Amniotic stem cell (primary cell): ENCODE measurements around the gene TOX2.
A peak's percentile ranks its signal among the peaks of the same experiment; 100 is the strongest.

ENCODE experiments used
- DNase-seq: peaks from one replicate; lab custom pipeline; 2025; lab: John Stamatoyannopoulos, UW

The TOX2 gene

DNA sequence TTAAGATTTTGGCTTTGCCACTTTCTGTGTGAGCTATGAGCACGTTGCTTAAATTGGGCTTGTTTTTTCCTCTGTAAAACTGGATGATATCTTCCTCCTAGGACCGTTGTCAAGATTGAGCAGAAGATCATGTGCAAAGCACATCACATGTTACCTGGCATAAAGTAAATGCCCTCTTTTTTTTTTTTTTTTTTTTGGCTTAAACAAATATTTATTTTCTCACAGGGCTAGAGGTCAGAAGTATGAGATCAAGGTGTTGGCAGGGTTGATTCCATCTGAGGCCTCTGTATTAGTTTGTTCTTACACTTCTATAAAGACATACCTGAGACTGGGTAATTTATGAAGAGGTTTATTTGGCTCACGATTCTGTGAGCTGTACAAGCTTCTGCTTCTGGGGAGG is 42.7 kb downstream of the TOX2 start:
- DNase-seq, result no peak

DNA sequence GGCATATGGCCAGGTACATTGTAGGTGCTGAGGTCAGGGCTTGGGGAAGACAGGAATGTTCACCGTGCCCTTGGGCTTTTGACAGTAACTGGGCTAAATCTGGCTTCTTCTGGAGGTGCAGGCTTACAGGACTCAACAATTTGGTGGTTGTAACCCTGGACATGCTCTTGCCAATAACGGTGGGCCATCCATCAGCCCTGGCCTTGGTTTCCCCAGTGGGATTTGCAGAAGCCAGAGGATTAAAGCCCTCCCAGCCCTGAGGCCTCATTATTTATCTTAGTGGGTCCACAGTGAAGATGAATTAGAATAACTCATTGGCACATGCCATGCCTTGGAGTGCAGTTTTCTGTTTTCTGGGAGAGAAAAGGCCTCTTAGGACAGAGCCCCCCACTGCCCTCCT is 44.0 kb downstream of the TOX2 start:
- no peak for DNase-seq

DNA sequence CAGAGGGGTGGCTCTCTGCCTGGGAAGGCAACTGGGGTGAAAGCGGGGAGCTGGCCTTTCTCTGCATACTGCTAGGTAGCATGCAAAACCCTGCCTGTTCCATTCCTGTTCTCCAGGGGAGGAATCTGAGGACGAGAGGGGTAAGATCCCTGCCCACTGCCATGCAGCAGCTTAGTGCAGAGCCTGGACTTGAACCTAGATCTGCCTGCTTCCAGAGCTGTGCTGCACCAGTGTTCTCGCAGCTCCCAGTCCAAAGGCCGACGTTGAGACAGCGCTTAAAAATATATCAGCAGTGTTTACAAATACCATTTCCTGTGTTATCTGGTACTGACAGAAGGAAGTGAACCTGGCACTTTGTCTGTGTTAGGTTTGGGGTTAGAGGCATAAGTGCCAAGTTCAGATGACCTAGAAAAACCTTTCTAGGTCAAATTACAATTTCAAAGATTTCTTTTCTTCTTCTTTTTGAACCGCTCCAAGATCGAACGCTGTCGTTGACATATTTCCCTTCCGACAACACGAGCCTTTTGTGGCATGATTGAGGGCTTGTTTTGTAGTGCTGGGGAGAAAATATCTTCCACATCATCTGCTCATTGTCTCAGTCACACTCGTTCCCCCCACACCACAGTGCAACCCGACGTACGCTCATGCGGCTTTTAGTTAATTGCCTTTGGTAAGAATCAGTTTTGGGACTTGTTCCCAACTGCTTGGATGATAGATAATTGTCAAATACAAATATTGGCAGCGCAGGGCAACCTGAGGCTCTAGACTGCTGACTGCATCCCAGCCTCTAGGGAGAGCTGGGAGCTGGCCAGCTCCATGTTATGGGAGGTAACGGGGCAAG is 44.6 kb downstream of the TOX2 start:
- no peak for DNase-seq

DNA sequence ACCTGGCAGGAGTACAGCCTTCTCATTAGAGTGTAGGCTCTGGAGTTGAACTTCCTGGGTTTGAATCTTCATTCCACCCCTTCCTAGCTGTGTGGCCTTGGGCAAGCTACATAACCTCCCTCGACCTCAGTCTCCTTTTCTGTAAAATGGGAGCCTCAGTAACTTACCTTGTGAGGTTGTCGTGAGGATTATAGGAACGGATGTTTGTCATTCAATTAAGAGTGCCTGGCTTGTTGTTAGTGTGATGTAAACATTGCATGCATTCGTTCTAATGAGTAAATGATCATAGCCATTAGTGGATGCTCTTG is 45.2 kb downstream of the TOX2 start:
- DNase-seq, result no peak

DNA sequence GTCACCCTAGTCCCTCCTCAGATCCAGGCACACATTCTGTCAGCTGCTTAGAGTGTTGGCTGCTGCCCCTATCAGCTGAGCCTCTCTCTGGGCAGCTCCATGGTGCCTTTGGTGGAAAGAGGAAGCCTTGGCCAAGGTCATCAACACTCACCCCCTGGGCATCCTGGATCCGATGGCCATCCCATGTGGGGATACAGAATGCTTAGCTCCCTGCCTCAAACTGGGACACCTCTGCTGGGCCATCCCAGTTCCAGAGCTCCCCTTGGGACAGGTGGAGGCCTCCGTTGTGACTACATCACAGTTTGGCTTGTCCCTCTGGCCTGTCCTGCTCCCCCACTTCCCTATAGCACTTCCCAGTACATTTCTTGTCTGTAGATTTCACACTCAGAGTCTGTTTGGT is 45.6 kb downstream of the TOX2 start:
- DNase-seq, result no peak

DNA sequence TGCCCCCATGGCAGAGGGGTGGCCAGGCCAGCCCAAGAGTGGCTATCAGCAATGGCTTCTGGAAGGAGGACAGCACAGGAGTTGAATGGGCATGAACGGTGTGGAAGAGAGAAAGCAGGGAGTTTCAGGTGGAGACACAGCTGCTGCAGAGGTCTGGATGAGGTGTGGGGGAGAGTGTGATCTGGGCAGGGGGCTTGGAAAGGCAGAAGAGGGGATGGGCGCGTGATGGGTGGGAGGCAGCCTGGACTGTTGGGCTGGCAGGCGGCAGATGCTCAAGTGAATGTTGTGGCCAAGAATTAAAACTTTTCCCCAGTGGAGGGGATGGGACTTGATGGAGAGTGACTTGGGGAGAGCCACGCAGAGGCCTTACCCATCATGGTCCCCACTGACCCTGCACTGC is 46.5 kb downstream of the TOX2 start:
- no peak for DNase-seq

DNA sequence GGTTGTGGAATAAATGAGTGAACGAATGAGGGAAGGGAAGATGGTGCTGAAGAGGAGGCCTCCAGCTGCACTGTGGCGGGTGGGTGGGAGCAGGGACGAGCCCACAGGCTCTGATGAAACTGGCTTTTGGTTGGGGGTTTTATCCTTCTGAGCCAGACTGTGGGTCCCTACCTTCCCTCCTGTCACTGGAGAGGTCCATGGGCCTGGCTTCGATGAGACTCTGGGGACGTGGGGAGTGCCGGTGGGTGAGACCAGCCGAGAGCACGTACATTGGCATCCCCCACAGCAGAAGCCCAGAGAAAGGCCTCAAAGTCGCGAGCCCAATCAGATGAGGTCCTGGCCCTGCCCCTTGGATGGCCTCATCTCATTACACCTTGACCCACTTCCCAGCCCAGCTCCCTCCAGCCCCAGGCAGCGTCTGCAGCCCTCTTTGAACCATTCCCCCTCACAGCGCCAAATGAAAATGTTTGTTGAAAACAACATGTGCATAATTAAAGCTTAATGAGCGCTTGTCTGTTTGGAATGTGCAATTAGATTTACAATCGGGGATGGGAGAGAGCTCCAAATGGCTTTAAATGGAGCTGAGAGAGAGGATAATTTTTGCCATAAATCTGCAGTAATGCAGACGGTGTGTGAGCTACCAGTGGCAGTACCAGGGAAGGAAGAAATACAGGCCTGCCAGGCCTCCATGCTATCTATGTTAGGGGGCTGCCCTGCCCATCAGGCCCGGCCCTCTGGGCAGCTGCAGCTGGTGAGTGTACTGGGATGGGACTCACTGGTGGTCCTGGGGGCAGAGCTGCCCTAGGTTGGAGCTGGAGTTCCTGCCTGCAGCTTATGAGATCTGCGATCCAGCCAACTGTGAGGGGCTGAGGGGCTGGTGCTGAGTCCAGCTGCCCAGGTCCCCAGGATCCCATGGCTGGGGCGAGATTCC is 47.2 kb downstream of the TOX2 start:
- no peak for DNase-seq

DNA sequence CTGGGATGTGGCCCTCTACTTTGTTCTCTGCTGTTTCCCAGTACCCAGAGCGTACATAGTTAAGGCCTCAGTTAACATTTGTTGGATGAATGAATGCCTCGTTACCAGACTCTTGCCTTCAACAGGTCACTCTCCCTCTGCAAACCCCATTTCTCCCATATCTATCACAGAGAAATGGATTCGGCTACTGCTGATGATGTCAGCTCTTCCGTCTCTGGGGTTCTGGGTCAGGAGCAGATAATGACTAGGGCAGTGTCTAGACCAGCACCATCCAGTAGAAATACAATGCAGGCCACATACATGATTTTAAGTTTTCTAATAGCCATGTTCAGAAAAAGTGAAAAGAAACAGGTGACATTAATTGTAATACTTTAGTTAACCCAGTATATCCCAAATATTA is 47.9 kb downstream of the TOX2 start:
- no peak for DNase-seq

DNA sequence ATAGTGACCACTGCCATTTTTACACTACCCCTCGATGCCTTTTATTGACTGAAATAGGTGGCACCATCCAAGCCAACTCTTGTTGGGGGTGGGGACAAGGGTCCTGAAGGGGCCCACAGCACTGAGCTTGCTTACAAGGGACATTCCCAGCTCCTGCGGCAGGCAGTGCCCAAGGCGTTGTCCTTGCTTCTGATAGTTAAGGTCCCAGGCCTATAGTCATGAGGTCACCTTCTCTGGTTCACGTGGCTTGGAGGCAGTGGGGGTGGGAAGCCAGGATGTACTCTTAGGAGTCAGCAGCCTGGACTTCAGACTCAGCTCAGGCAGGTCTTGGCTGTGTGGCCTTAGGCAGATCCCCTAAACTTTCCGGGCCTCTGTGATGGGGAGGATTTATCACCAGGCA is 48.6 kb downstream of the TOX2 start:
- DNase-seq, result no peak

DNA sequence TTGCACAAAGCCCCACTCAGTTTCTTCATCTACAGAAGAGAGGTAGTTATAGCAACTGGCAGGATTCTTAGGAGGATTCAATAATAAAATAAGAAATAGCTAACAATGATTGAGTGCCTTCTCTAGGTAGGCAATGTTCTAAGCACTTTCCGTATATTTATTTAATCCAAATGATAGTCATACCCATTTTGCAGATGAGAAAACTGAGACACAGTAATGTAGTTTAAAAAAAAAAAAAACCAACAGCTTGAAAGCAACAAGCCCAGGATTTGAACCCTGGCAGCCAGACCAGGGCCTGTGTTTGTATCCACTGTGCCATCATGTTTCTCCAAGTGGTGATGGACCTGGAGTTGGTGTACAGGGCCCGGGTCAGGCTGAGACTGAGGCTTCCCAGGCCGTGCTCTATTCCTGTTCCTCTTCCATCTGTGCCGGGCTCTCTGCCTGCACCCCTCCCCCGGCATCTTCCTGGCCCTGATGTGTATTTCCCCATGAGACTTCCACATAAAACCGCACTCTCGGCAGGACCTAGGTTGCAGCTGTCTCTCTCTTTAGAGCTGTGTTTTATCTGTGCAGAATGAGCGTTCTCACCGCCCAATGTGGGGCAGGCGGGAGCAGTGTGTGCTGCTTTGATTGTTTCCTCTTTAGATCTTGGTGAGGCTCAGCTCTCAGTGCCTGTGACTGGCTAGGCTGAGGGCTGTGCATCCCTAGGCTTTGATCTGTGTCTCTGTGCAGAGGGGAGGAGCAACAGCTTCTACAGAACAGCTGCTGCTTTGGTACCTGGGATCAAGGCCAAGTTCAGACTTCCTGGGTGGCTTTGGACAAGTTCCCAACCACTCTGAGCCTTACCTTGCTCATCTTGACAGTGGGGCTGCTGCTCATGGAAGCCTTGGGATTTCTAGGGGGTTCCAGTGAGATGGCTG is 49.5 kb downstream of the TOX2 start:
- no peak for DNase-seq

DNA sequence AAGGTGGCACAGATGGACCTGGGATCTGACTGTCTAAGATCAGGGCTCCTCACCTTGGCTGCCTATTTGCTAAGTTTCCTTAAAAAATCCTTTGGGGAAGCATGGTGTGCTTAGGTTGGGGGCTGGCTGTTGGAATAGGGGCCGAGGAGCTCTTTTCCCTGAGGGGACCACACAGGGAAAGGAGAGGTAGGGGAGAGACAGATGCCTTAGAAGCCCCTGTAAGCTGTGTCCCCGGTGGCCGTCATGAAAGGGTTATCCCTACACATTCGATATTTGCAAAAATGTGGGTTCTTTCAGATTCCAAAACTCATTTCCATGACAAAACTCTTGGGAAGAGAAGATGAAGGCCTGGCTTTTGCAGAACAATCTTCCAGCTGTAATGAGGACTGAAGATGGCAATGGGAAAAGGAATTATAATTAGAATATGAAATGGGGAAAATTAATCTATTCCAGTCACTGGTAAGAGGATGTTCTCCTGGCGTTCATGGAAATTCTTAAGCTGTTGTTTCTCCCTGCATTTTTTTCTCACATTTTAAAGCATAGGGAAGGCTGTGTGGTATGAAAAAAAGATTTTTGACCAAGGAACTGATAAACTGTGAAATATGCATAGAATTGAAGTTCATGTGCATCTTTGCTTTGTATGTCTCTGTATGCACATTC is 53.8 kb downstream of the TOX2 start:
- DNase-seq, result no peak

DNA sequence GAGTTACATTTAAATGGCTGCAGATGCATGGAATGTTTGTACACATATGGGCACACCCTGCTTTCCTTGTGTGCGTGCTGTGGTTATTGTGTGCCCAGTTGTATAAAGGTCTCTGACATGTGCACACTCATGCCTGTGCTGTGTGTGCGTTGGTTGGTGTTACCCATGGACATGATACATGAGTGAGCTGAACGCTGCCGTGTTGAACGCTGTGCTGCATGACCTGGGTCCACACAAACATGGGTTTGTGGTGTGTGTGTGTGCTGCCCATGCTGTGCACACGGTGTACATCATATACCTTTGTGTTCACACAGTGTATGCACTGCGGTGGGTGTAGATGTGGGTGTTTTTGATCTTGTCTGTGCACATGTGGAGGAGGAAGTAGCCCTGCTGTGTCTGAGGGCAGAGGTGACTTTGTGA is 54.4 kb downstream of the TOX2 start:
- no peak for DNase-seq

DNA sequence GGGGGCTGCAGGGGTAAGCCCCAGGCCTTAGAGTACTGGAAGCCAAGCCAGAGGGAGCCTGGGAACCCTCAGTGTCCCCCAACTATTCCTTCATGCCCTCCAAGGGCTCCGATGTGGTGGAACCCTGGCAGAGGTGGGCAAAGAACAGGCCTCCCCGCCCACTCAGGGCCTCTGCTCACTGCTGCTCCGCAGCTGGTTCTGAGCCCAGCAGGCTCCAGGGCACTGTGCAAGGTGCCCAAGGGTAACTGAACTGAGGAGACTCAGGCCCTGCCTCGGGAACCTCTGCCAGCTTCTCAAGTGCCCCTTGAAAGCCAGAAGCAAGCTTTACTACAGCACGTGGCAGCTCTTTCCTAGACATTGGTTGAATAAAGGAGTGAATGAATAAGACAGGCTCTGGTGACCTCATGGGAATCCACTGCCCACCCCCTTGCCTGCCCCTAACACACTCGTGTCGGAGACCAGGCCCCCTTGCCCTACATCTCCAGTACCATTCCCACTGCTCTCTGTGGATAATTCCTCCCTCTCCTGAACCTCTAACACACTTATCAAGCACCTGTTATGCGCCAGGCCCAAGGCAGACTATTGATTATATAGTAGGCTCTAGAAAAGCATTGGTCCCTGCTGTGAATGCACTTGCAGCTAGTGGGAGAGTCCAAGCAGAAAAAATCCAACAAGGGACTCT is 55.0 kb downstream of the TOX2 start:
- DNase-seq, result no peak

DNA sequence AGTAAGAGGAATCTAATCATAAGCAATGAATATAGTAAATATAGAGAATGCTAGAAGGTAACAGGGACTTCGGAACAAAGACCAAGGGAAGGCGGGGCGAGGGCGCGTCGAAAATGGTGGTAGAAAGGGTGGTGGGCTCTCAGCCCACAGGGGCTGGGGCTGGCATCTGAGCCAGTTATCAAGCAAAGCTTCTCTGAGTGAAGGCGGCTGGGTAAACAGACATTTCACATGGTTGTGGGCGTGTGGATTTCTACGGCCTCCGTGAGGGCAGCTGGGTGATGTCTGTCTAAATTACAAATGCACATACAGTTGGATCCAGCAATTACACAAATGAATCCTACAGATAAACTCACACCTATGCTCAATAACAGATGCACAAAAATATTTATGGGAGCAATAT is 56.6 kb downstream of the TOX2 start:
- no peak for DNase-seq

DNA sequence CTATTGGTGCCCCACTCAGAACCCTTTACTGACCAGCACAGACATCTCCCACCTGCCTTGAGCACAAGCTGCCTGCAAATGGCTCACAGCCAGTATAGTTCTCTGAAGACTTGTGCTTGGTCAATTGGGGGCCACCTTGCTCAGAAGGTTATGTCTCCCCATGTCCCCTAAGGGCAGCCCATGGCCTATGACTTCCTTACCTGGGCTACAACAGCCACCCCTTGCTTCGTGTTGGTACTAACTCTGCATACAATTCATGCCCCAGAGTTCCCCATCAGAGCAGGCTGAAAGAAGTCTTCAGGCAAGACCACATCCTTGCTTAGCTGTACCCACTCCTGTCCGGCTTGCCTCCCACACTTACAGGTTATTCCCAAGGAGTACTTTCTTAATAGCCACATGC is 57.4 kb downstream of the TOX2 start:
- DNase-seq, result no peak

DNA sequence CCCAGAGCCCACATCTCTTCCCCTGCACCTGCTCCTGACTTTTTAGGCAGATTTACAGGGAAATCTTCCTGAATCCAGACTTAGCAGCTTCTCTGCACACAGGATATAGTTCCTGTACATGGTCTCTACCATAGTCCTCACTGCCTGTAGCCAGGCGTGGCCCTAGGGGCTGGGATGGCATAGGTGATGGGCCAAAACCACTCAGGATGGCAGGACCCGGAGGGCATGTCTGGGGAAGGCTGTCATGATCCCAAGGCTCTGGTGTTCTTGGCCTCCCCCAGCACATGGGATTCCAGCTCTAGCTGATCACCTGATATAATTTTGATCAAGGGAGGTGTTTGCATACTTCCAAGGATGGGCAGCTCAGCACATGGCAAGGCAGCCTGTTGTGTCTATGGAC is 58.0 kb downstream of the TOX2 start:
- DNase-seq, result no peak

DNA sequence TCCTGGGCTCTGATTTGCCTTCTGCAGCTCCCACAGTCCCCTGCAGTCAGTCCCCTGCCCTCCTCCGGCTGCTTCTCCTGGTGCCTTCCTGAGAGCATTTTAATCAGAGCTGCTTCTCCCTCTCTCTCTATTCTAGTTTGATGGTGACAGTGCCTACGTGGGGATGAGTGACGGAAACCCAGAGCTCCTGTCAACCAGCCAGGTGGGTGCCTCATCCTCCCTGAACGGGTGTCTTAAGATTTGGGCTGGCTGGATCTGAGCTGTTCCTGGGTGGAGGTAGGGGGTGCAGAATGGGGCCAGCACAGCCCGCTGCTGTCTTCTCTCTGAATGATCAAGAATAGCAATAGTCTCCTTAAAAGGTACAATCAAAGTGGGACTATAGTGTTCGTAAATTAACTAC is 58.6 kb downstream of the TOX2 start:
- no peak for DNase-seq

DNA sequence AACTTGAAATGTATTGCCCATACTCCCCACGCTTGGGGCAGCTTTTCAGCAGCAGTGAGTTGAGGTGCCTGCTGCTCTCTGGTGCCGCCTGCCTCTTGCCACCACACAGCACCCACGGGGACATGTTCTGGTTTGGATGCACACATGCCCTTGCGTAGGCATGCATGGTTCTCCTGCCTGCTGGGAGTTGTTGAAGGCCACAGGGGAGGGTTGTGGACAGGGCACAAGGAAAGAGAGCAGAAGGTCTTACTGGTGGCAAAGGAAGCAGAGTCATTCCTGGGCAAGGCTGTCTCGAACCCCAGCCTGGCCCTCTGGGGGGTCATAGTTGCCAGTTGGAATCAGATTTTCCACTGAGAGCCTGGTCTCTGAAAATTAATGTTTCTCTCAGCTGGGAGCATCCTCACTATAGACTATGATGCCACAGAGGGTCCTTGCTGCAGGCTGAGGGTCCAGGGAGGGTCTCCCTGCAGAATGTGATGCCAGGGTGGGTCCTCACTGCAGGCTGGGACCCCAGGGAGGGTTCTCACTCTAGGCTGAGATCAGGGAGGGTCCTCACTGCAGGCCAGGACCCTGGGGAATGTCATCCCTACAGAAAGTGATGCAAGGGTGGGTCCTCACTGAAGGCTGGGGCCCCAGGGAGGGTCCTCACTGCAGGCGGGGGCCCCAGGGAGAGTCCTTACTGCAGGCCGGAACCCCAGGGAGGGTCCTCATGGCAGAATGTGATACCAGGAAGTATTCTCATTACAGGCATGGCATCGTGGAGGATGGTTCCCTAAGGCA is 59.2 kb downstream of the TOX2 start:
- DNase-seq, result no peak

DNA sequence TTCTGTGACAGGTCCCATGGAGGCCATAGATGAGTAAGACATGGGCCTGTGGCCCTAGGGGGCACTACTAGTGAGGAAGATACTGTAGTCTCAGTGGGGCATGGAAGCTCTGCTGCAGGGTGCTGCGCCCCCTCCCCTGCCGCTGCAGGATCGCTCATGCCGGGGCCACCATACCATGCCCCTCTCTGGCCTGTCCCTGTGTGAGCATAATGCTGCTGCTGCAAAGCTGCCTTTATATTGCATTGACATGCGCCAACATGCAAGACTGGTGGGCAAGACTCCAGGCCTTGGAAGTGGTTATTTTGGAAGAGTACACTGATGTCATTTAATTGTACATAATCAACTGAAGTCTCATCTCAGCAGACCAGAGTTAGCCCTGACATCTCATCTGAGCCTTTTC is 60.0 kb downstream of the TOX2 start:
- no peak for DNase-seq

DNA sequence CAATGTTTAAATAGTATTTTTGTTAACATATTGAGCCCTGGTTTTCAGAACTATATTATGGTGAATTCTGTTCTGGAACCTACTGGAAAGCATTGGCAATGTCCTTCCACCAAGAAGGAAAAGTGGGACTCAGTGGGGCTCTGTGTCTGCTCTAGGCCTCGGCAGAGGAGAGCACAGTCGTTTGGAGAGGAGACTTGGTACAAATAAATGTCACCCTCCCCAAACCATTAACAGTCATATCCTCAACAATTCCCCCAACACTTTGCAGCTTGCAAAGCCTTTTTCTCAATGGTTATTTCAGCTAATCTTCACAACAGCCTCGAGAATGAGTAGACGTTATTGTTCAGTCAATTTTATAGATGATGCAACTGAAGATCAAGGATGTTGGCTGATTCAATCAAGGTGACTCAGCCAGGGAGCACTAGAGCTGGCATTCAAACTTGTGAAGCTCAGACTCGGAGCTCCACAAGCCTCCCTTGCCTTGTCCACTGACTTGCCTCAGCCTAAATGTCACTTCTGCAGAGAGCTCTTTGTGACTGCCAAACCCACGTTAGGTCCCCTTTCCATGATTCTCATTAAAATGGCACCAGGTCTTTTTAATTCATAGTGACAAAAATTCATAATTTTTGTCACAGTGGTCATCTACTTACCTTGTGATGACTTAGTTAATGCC is 60.6 kb downstream of the TOX2 start:
- DNase-seq, result peak; percentile 70
